Ovary (tissue), 9 donors: ENCODE results near the gene KCNMA1. TPM values are rescaled to one million over a fixed set of nuclear protein-coding genes. Genes with fewer than 3 reads are reported as not detected.

Experiments
- DNase-seq, 5 donors: peaks; one replicate each; pipeline ENCODE4 v3.0.0-alpha.2; 2019 to 2020
- H3K27ac ChIP-seq, 2 donors: fragments of 200-600 bp; one replicate each; pipeline versions ENCODE4 v1.5.1 to v1.8.0; 2019 to 2022
- H3K27me3 ChIP-seq: fragments of 200-600 bp; one replicate; pipeline ENCODE4 v1.8.0; 2022
- H3K36me3 ChIP-seq: fragments of 200-600 bp; sonication (generic); one replicate; pipeline ENCODE4 v1.5.1; 2019
- H3K4me1 ChIP-seq: one replicate; pipeline ENCODE4 v1.8.1; 2013; ENCODE audit warnings: mild to moderate bottlenecking, moderate library complexity; ENCODE audit not compliant: insufficient read depth
- H3K4me3 ChIP-seq: fragments of 200-600 bp; sonication (generic); one replicate; pipeline ENCODE4 v1.5.1; 2017
- H3K9me3 ChIP-seq, 2 donors: fragments of 200-600 bp in 1 of 2; sonication (generic) in 1 of 2; one replicate each; pipeline versions ENCODE4 v1.5.1 to v1.8.1; 2013 to 2019; ENCODE audit warnings: mild to moderate bottlenecking in 1 of 2, moderate library complexity in 1 of 2
- CTCF ChIP-seq, 3 donors: fragments of 450-650 bp in 2 of 3; fragments of 200-600 bp in 1 of 3; IDR thresholded peaks; one replicate each; pipeline versions ENCODE4 v1.5.1 to v1.8.0; 2016 to 2022; ENCODE audit warnings: antibody characterized with exemption in 3 of 3, mild to moderate bottlenecking in 1 of 3
- EP300 ChIP-seq: sonication (generic); formaldehyde crosslinking; IDR thresholded peaks from one replicate; pipeline ENCODE4 v1.6.1; 2017; ENCODE audit warnings: antibody characterized with exemption
- POLR2A ChIP-seq: fragments of 450-650 bp; IDR thresholded peaks from one replicate; pipeline ENCODE4 v1.6.1; 2017; ENCODE audit warnings: antibody characterized with exemption, mild to moderate bottlenecking, moderate library complexity
- WGBS, 3 donors: extraction: QIAGEN DNeasy Blood & Tissue Kit in 1 of 3; methylation state at CpG; one replicate each; pipeline versions ENCODE4 v1.1.5 to v1.1.7; 2013 to 2017; 5-methylcytosine and 5-hydroxymethylcytosine counted together
- intact Hi-C, 4 donors: fragments of 100-400 bp; cut with DNase I; formaldehyde crosslinking; loops; one replicate each; pipeline versions ENCODE4 v1.11.0 to v1.15.1; 2022 to 2023
- polyA plus RNA-seq, 2 donors: library from polyadenylated mRNA; stranded (reverse); fragments of 200-250 nt in 1 of 2; fragments of 350-450 nt in 1 of 2; fragmentation: Illumina TruSeq in 1 of 2; extraction: RNeasy Lipid Tissue Mini Kit (QIAGEN cat#74804) in 1 of 2; gene quantifications; one replicate each; pipeline ENCODE4 v1.2.3, GENCODE V29; 2013 to 2014
- total RNA-seq, 7 donors: library from RNA; depleted of rRNA in 2 of 7; stranded (reverse); fragments of >200 nt in 2 of 7; fragmentation: NEBNext Ultra II Directional in 3 of 7; extraction: Animal tissue kit (Norgen Biotek cat#: 25700) in 3 of 7; gene quantifications; one replicate each; pipeline versions ENCODE4 v1.1.0 to v1.2.4, GENCODE V29; 2016 to 2023
- donor health status: DM: no; HTN: no; CAD: no; lungs with moderate emphysema.
- donor health status: DM: no; HTN: no; CAD: no.
- donor health status: Bipolar disorder and iron deficiency.
- donor health status: DM: yes; HTN: yes; CAD: no.
- donor health status: DM: no; HTN: no; CAD: no.
- donor health status: DM: yes; HTN: yes; CAD: no.

The KCNMA1 gene
- total and polyA plus RNA-seq, 9 donors, result 7.0 to 83.8 (median 25.1) TPM

- WGBS, 3 donors, result 90 to 97% (median 93%) methylated on average over 4 of the region's 4 CpGs
- no peak for DNase-seq
- H3K27ac ChIP-seq, result no peak overlapping the region
- no peak for TF ChIP-seq CTCF (IDR thresholded peaks at IDR 0.05)
- TF ChIP-seq POLR2A, result no peak
- TF ChIP-seq EP300, result no peak
- intact Hi-C loops, result no loop called here
- no peaks in the 10 kb centered on the region for H3K4me1 ChIP-seq
- H3K36me3 ChIP-seq, result no peaks in the 10 kb centered on the region
- no peak overlapping the region for H3K4me3 ChIP-seq
- H3K9me3 ChIP-seq, result no peaks in the 10 kb centered on the region
- no peaks in the 10 kb centered on the region for H3K27me3 ChIP-seq
Observed at GRCh38 chr10:77036276-77036675, 601.3 kb downstream of the KCNMA1 start.

- TF ChIP-seq EP300, result no peak
- TF ChIP-seq POLR2A, result no peak
- TF ChIP-seq CTCF (IDR thresholded peaks at IDR 0.05), result no peak
- H3K27me3 ChIP-seq, result no peaks in the 10 kb centered on the region
- H3K9me3 ChIP-seq, result no peaks in the 10 kb centered on the region
- DNase-seq, result no peak
- intact Hi-C loops, result no loop called here
- no peaks in the 10 kb centered on the region for H3K4me1 ChIP-seq
- no peaks in the 10 kb centered on the region for H3K36me3 ChIP-seq
- WGBS, 3 donors, result 76 to 91% (median 88%) methylated on average over 4 of the region's 4 CpGs
- no peak overlapping the region for H3K4me3 ChIP-seq
- H3K27ac ChIP-seq, result no peak overlapping the region
Observed at GRCh38 chr10:77034795-77035194, 602.8 kb downstream of the KCNMA1 start.

- no peak for TF ChIP-seq POLR2A
- no peak for TF ChIP-seq EP300
- no peak for DNase-seq
- H3K4me1 ChIP-seq, result no peaks in the 10 kb centered on the region
- H3K36me3 ChIP-seq, result no peaks in the 10 kb centered on the region
- H3K27me3 ChIP-seq, result no peaks in the 10 kb centered on the region
- WGBS, 3 donors, result 42 to 73% (median 68%) methylated on average over 4 of the region's 4 CpGs
- H3K27ac ChIP-seq, result no peak overlapping the region
- intact Hi-C loops, result no loop called here
- H3K9me3 ChIP-seq, result no peaks in the 10 kb centered on the region
- H3K4me3 ChIP-seq, result no peak overlapping the region
Observed at GRCh38 chr10:77034240-77034639, 603.4 kb downstream of the KCNMA1 start.

- no peak for DNase-seq
- H3K27ac ChIP-seq, result no peak overlapping the region
- WGBS, 3 donors, result 76 to 80% (median 77%) methylated on average over 1 of the region's 1 CpG
- no peaks in the 10 kb centered on the region for H3K36me3 ChIP-seq
- no peaks in the 10 kb centered on the region for H3K4me1 ChIP-seq
- no peak overlapping the region for H3K4me3 ChIP-seq
- intact Hi-C loops, result no loop called here
- no peak for TF ChIP-seq EP300
- TF ChIP-seq POLR2A, result no peak
- TF ChIP-seq CTCF (IDR thresholded peaks at IDR 0.05), result no peak
- H3K9me3 ChIP-seq, result no peaks in the 10 kb centered on the region
- no peaks in the 10 kb centered on the region for H3K27me3 ChIP-seq
Observed at GRCh38 chr10:77032188-77032570, 605.4 kb downstream of the KCNMA1 start.

- H3K4me3 ChIP-seq, result no peak overlapping the region
- no peak overlapping the region for H3K27ac ChIP-seq
- H3K9me3 ChIP-seq, result no peaks in the 10 kb centered on the region
- 73 to 75% (median 73%) methylated on average over 1 of the region's 1 CpG for WGBS, 3 donors
- DNase-seq, result no peak
- no peaks in the 10 kb centered on the region for H3K27me3 ChIP-seq
- intact Hi-C loops, result no loop called here
- no peaks in the 10 kb centered on the region for H3K4me1 ChIP-seq
- no peaks in the 10 kb centered on the region for H3K36me3 ChIP-seq
- no peak for TF ChIP-seq EP300
Observed at GRCh38 chr10:77031531-77032187, 605.9 kb downstream of the KCNMA1 start.
